ENCODE data around the gene SETD1B.
"Not testable (repeated sequence)": the region's sequence is repeated elsewhere in the genome, so short reads cannot be mapped to it uniquely, and the experiment has no call there.

- TF ChIP-seq, protein P1, sequence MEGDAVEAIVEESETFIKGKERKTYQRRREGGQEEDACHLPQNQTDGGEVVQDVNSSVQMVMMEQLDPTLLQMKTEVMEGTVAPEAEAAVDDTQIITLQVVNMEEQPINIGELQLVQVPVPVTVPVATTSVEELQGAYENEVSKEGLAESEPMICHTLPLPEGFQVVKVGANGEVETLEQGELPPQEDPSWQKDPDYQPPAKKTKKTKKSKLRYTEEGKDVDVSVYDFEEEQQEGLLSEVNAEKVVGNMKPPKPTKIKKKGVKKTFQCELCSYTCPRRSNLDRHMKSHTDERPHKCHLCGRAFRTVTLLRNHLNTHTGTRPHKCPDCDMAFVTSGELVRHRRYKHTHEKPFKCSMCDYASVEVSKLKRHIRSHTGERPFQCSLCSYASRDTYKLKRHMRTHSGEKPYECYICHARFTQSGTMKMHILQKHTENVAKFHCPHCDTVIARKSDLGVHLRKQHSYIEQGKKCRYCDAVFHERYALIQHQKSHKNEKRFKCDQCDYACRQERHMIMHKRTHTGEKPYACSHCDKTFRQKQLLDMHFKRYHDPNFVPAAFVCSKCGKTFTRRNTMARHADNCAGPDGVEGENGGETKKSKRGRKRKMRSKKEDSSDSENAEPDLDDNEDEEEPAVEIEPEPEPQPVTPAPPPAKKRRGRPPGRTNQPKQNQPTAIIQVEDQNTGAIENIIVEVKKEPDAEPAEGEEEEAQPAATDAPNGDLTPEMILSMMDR (IDR thresholded peaks at IDR 0.05), result not testable (repeated sequence)
- not testable (repeated sequence) for TF ChIP-seq EZH2 (IDR thresholded peaks at IDR 0.05; ENCODE audit: borderline replicate concordance, insufficient read depth, low read depth, low read length, poor library complexity, severe bottlenecking)
Observed at GRCh38 chr12:121758536-121758935, 45.3 kb upstream of the SETD1B start.
